Measurements from ENCODE around the gene PPP1R15B. TPM values are rescaled to one million over a fixed set of nuclear protein-coding genes. Genes with fewer than 3 reads are reported as not detected.

PPP1R15B gene
- total and polyA plus RNA-seq, 2 donors (not counting 1 experiment from before 2014, with no cell fraction given): 65.7 to 137 TPM

- ATAC-seq (ENCODE audit: low read depth) (no peak), DNase-seq (no peak)
- H3K9ac ChIP-seq (ENCODE audit: low read length): no peak overlapping the region
- no peaks in the 10 kb centered on the region for H3K4me1 ChIP-seq (ENCODE audit: control insufficient read depth in 2 of 2, insufficient read depth in 2 of 2, low read length in 2 of 2)
- Mint-ChIP-seq H3K27ac (peak overlapping the region; percentile 22), H3K4me1 (no peaks in the 10 kb centered on the region), H3K9me3 (ENCODE audit: insufficient read depth) (no peaks in the 10 kb centered on the region), H3K27me3 (no peaks in the 10 kb centered on the region), H3K4me3 (no peak overlapping the region)
- ChIA-PET POLR2A (no interaction called here), CTCF (interaction anchor here (1.1 to 43.9 kb wide), 5 partner anchors 5 to 369 kb away, joined by 4 to 1884 read pairs (median 249); partner anchors contain the start of gene PIK3C2B)
- no peak overlapping the region for H3K4me2 ChIP-seq (replicated peaks; ENCODE audit: low read depth, low read length, poor library complexity, severe bottlenecking)
- no peaks in the 10 kb centered on the region for H3K27me3 ChIP-seq (replicated peaks in 1 of 4; ENCODE audit: control extremely low read depth in 1 of 4, control insufficient read depth in 3 of 4, insufficient read depth in 4 of 4, low read length in 3 of 4)
- H3K36me3 ChIP-seq (replicated peaks in 1 of 2; ENCODE audit: control extremely low read depth in 1 of 2, control insufficient read depth in 1 of 2, extremely low read depth in 1 of 2, insufficient read depth in 2 of 2, low read length in 1 of 2): peaks cover 3 to 96% of the 10 kb centered on the region in 2 experiments
- peaks cover 24% of the 10 kb centered on the region for H3K79me2 ChIP-seq (ENCODE audit: control insufficient read depth, insufficient read depth, low read length)
- WGBS (ENCODE audit: insufficient coverage): 95% methylated on average over 4 of the region's 8 CpGs
- H3K9me3 ChIP-seq (ENCODE audit: control extremely low read depth in 1 of 3, control insufficient read depth in 2 of 3, insufficient read depth in 1 of 3, low read length in 2 of 3): no peaks in the 10 kb centered on the region
- H3K4me3 ChIP-seq (ENCODE audit: control extremely low read depth in 1 of 5, extremely low read depth in 1 of 5, insufficient read depth in 1 of 5, low read depth in 2 of 5, low read length in 4 of 5): no peak overlapping the region
- no peak for TF ChIP-seq EZH2 (IDR thresholded peaks at IDR 0.05; ENCODE audit: borderline replicate concordance, insufficient read depth, low read depth, low read length, poor library complexity, severe bottlenecking)
- TF ChIP-seq, protein P1, sequence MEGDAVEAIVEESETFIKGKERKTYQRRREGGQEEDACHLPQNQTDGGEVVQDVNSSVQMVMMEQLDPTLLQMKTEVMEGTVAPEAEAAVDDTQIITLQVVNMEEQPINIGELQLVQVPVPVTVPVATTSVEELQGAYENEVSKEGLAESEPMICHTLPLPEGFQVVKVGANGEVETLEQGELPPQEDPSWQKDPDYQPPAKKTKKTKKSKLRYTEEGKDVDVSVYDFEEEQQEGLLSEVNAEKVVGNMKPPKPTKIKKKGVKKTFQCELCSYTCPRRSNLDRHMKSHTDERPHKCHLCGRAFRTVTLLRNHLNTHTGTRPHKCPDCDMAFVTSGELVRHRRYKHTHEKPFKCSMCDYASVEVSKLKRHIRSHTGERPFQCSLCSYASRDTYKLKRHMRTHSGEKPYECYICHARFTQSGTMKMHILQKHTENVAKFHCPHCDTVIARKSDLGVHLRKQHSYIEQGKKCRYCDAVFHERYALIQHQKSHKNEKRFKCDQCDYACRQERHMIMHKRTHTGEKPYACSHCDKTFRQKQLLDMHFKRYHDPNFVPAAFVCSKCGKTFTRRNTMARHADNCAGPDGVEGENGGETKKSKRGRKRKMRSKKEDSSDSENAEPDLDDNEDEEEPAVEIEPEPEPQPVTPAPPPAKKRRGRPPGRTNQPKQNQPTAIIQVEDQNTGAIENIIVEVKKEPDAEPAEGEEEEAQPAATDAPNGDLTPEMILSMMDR (IDR thresholded peaks at IDR 0.05): no peak
- H3K27ac ChIP-seq (ENCODE audit: low read length in 2 of 2): peak overlapping the region in 1 of 2 donors; percentile 50
- H4K20me1 ChIP-seq (ENCODE audit: control insufficient read depth, insufficient read depth, low read length, poor library complexity, severe bottlenecking): peaks cover 12% of the 10 kb centered on the region
- intact Hi-C loops (cut with micrococcal nuclease): no loop called here
- H2AFZ ChIP-seq (ENCODE audit: insufficient read depth, low read depth, low read length, poor library complexity, severe bottlenecking): no peak overlapping the region
Observed at GRCh38 chr1:204437796-204438570, 26.4 kb upstream of the PPP1R15B start.

DNA sequence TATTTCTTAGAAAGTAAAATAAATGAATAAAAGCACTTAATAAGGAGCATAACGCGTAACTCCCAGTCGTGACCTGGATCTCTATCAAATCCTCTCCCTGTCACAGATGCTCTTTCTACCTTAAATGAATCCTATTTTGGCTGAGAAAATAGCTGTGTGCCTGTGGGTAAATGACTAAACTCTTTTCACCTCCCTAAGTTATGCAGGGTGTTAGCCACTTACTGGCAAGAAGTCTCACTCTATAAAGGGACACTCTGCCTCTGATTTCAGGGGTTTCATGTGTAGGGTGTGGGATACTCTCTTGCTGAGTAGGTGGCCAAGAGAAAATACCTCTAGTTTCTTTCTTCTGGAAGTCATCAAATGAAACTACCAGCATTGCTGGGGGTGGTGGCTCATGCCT, 24.3 kb upstream of the PPP1R15B start:
- no CpG with 5 or more reads among the region's 3 CpGs for WGBS (ENCODE audit: insufficient coverage)
- POLR2A ChIA-PET: no interaction called here

More for the DNA sequence above, 24.3 kb upstream of the PPP1R15B start:
- Mint-ChIP-seq H3K4me3 (no peak overlapping the region), H3K4me1 (no peaks in the 10 kb centered on the region), H3K27ac (no peak overlapping the region), H3K27me3 (no peaks in the 10 kb centered on the region), H3K9me3 (ENCODE audit: insufficient read depth) (no peaks in the 10 kb centered on the region)
- intact Hi-C loops (cut with micrococcal nuclease): no loop called here
- Histone ChIP-seq H3K4me3 (ENCODE audit: control extremely low read depth in 1 of 5, extremely low read depth in 1 of 5, insufficient read depth in 1 of 5, low read depth in 2 of 5, low read length in 4 of 5) (no peak overlapping the region), H3K27me3 (replicated peaks in 1 of 4; ENCODE audit: control extremely low read depth in 1 of 4, control insufficient read depth in 3 of 4, insufficient read depth in 4 of 4, low read length in 3 of 4) (no peaks in the 10 kb centered on the region), H3K79me2 (ENCODE audit: control insufficient read depth, insufficient read depth, low read length) (peaks cover 10% of the 10 kb centered on the region), H3K27ac (ENCODE audit: low read length in 2 of 2) (no peak overlapping the region), H3K36me3 (replicated peaks in 1 of 2; ENCODE audit: control extremely low read depth in 1 of 2, control insufficient read depth in 1 of 2, extremely low read depth in 1 of 2, insufficient read depth in 2 of 2, low read length in 1 of 2) (peaks cover 4 to 96% of the 10 kb centered on the region in 2 experiments), H3K4me1 (ENCODE audit: control insufficient read depth in 2 of 2, insufficient read depth in 2 of 2, low read length in 2 of 2) (no peaks in the 10 kb centered on the region), H4K20me1 (ENCODE audit: control insufficient read depth, insufficient read depth, low read length, poor library complexity, severe bottlenecking) (peaks cover 9% of the 10 kb centered on the region), H3K9ac (ENCODE audit: low read length) (no peak overlapping the region), H3K9me3 (ENCODE audit: control extremely low read depth in 1 of 3, control insufficient read depth in 2 of 3, insufficient read depth in 1 of 3, low read length in 2 of 3) (no peaks in the 10 kb centered on the region), H2AFZ (ENCODE audit: insufficient read depth, low read depth, low read length, poor library complexity, severe bottlenecking) (no peak overlapping the region), H3K4me2 (replicated peaks; ENCODE audit: low read depth, low read length, poor library complexity, severe bottlenecking) (no peak overlapping the region)
- CTCF ChIA-PET: interaction anchor here (1.5 to 43.9 kb wide), 4 partner anchors 10 to 371 kb away, joined by 3 to 1884 read pairs (median 128); partner anchors contain the start of gene PIK3C2B
- DNase-seq (no peak), ATAC-seq (ENCODE audit: low read depth) (no peak)
- no peak for TF ChIP-seq EZH2 (IDR thresholded peaks at IDR 0.05; ENCODE audit: borderline replicate concordance, insufficient read depth, low read depth, low read length, poor library complexity, severe bottlenecking)
- TF ChIP-seq, protein P1 (IDR thresholded peaks at IDR 0.05): no peak
